Testis (tissue), 3 donors: ENCODE results near the gene REPIN1. TPM values are rescaled to one million over a fixed set of nuclear protein-coding genes. Genes with fewer than 3 reads are reported as not detected.

Experiments
- DNase-seq: peaks from one replicate; pipeline ENCODE4 v3.0.0-alpha.2; 2019
- H3K27ac ChIP-seq, 2 donors: fragments of 200-600 bp; sonication (generic); one replicate each; pipeline ENCODE4 v1.5.1; 2019
- H3K27me3 ChIP-seq: fragments of 200-600 bp; sonication (generic); one replicate; pipeline ENCODE4 v1.5.1; 2019
- H3K36me3 ChIP-seq: fragments of 200-600 bp; sonication (generic); one replicate; pipeline ENCODE4 v1.5.1; 2017; ENCODE audit warnings: low read depth; ENCODE audit errors: missing control alignments
- H3K4me1 ChIP-seq: fragments of 200-600 bp; sonication (generic); one replicate; pipeline ENCODE4 v1.5.1; 2019
- H3K4me3 ChIP-seq, 2 donors: fragments of 200-600 bp; sonication (generic); one replicate each; pipeline ENCODE4 v1.5.1; 2017 to 2019
- H3K9me3 ChIP-seq: fragments of 200-600 bp; sonication (generic); one replicate; pipeline ENCODE4 v1.5.1; 2017
- POLR2A ChIP-seq: fragments of 450-650 bp; IDR thresholded peaks from one replicate; pipeline ENCODE4 v1.6.1; 2017; ENCODE audit warnings: antibody characterized with exemption, mild to moderate bottlenecking, moderate library complexity
- WGBS, 2 donors: methylation state at CpG; one replicate each; pipeline ENCODE4 v1.1.5; 2018; 5-methylcytosine and 5-hydroxymethylcytosine counted together
- intact Hi-C: fragments of 100-400 bp; cut with DNase I; formaldehyde crosslinking; loops from one replicate; pipeline ENCODE4 v1.15.1; 2023; ENCODE audit warnings: low total_unique reads
- polyA plus RNA-seq: library from polyadenylated mRNA; stranded (reverse); fragments of 350-450 nt; fragmentation: Illumina TruSeq; extraction: RNeasy Lipid Tissue Mini Kit (QIAGEN cat#74804); gene quantifications from one replicate; pipeline ENCODE4 v1.2.3, GENCODE V29; 2014; ENCODE audit warnings: low read depth, low replicate concordance; ENCODE audit not compliant: insufficient read depth
- total RNA-seq, 2 donors: library from RNA; depleted of rRNA; stranded (reverse); fragments of >200 nt; gene quantifications; one replicate each; pipeline ENCODE4 v1.2.3, GENCODE V29; 2016
- TF ChIP-seq, protein P1 (sequence below), 3 experiments: fragments of 450-650 bp in 2 of 3; fragments of 200-600 bp in 1 of 3; sonication (generic) in 1 of 3; IDR thresholded peaks; one replicate each; pipeline ENCODE4 v1.5.1; 2016 to 2019; ENCODE audit warnings: antibody characterized with exemption in 3 of 3, mild to moderate bottlenecking in 2 of 3, moderate library complexity in 1 of 3

Gene REPIN1
- total and polyA plus RNA-seq, 3 donors from 2014 or later: 45.4 to 73.9 (median 59.1) TPM

DNA sequence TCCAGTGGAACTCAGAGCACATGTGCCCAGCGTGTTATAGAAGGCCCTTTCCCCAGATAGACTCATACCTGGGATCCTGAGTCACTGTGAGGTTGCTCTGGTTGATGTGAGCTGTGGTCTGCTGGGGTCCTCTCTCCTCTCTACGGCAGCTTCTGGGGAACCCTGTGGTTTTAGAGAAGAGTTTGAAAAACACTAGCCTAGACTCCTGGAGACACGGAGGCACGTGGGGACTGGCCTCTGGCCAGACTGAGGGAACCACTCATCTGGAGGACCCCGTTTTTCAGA, 20.9 kb downstream of the REPIN1 start:
- TF ChIP-seq POLR2A: no peak
- TF ChIP-seq, protein P1, sequence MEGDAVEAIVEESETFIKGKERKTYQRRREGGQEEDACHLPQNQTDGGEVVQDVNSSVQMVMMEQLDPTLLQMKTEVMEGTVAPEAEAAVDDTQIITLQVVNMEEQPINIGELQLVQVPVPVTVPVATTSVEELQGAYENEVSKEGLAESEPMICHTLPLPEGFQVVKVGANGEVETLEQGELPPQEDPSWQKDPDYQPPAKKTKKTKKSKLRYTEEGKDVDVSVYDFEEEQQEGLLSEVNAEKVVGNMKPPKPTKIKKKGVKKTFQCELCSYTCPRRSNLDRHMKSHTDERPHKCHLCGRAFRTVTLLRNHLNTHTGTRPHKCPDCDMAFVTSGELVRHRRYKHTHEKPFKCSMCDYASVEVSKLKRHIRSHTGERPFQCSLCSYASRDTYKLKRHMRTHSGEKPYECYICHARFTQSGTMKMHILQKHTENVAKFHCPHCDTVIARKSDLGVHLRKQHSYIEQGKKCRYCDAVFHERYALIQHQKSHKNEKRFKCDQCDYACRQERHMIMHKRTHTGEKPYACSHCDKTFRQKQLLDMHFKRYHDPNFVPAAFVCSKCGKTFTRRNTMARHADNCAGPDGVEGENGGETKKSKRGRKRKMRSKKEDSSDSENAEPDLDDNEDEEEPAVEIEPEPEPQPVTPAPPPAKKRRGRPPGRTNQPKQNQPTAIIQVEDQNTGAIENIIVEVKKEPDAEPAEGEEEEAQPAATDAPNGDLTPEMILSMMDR (IDR thresholded peaks at IDR 0.05): no peak
- Histone ChIP-seq H3K27me3 (no peaks in the 10 kb centered on the region), H3K27ac (no peak overlapping the region), H3K36me3 (no peaks in the 10 kb centered on the region), H3K4me1 (no peaks in the 10 kb centered on the region), H3K9me3 (no peaks in the 10 kb centered on the region), H3K4me3 (no peak overlapping the region)
- intact Hi-C loops: no loop called here
- no peak for DNase-seq
- WGBS, 2 donors: 81 to 92% methylated on average over 5 of the region's 5 CpGs

DNA sequence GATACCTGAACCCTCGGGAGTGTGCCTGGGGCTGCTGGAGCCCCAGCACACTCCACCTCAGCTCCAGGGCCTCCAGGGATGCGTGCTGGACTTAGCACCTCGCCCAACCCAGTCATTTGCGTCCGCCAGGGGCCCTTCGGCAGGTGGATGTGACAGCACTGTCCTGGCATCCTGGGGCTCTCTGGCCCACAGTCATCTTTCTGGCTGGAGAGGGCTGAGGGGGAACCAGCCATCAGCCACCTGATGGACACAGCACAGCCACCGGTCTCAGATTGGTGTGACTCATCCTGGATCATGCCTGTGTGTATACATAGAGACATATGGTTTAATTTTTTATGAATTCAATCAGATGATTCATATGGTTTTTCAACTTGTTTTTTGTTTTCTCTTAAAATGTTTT, 21.6 kb downstream of the REPIN1 start:
- H3K27ac ChIP-seq: no peak overlapping the region
- no peaks in the 10 kb centered on the region for H3K9me3 ChIP-seq
- no peaks in the 10 kb centered on the region for H3K4me1 ChIP-seq
- intact Hi-C loops: no loop called here
- H3K27me3 ChIP-seq: no peaks in the 10 kb centered on the region
- 92 to 93% methylated on average over 6 to 7 of the region's 7 CpGs for WGBS, 2 donors
- no peaks in the 10 kb centered on the region for H3K36me3 ChIP-seq
- TF ChIP-seq, protein P1 (IDR thresholded peaks at IDR 0.05): no peak
- no peak for TF ChIP-seq POLR2A
- no peak for DNase-seq
- no peak overlapping the region for H3K4me3 ChIP-seq

DNA sequence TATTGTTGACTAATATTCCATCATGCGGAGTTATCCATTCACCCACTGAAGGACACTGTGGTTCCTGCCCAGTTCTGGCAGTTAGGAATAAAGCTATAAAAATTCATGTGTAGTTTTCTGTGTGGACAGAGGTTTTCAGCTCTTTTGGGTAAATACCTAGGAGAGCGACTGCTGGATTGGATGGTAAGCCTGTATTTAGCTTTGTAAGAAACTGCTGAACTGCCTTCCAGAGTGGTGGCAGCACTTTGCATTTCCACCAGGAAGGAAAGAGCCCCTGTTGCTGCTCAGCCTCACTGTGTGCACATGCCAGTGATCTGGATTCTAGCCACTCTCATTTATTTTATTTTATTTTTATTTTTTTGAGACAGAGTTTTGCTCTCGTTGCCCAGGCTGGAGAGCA, 24.7 kb downstream of the REPIN1 start:
- Histone ChIP-seq H3K4me3 (no peak overlapping the region), H3K36me3 (no peaks in the 10 kb centered on the region), H3K27me3 (no peaks in the 10 kb centered on the region), H3K27ac (no peak overlapping the region), H3K4me1 (no peaks in the 10 kb centered on the region), H3K9me3 (no peaks in the 10 kb centered on the region)
- TF ChIP-seq POLR2A: no peak
- TF ChIP-seq, protein P1 (IDR thresholded peaks at IDR 0.05): no peak
- DNase-seq: no peak
- intact Hi-C loops: no loop called here
- 83 to 93% methylated on average over 3 of the region's 3 CpGs for WGBS, 2 donors

DNA sequence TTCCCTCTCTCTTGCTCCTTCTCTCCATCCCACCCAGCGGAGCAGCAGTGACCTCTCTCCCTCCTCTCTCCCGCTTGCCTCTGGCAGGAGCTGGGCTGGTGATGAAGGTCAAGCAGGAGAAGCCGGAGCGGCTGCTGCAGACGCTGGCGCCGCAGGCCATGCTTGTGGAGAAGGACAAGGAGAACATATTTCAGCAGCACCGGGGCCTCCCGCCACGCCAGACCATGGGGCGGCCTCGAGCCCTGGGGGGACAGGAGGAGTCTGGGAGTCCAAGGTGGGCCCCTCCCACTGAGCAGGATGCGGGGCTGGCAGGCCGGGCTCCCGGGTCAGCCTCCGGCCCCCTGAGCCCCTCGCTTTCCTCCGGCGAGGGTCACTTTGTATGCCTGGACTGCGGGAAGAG, 27.8 kb downstream of the REPIN1 start:
- Histone ChIP-seq H3K9me3 (no peaks in the 10 kb centered on the region), H3K27ac (no peak overlapping the region), H3K36me3 (no peaks in the 10 kb centered on the region), H3K4me1 (peaks cover 6% of the 10 kb centered on the region), H3K27me3 (no peaks in the 10 kb centered on the region), H3K4me3 (peak overlapping the region in 1 of 2 donors; percentile 26)
- intact Hi-C loops: no loop called here
- TF ChIP-seq, protein P1 (IDR thresholded peaks at IDR 0.05): no peak
- no peak for TF ChIP-seq POLR2A
- no peak for DNase-seq
- WGBS, 2 donors: 77 to 85% methylated on average over 18 to 20 of the region's 20 CpGs

DNA sequence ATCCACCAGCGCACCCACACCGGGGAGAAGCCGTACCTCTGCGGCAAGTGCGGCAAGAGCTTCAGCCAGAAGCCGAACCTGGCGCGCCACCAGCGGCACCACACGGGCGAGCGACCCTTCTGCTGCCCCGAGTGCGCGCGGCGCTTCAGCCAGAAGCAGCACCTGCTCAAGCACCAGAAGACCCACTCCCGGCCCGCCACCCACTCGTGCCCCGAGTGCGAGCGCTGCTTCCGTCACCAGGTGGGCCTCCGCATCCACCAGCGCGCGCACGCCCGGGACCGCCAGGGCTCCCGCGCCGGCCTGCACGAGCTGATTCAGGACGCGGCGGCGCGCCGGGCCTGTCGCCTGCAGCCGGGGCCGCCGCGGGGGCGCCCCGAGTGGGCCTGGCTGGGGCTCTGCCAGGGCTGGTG, 28.2 kb downstream of the REPIN1 start:
- Histone ChIP-seq H3K27me3 (no peaks in the 10 kb centered on the region), H3K4me1 (peaks cover 10% of the 10 kb centered on the region), H3K4me3 (peak overlapping the region in 1 of 2 donors; percentile 26), H3K9me3 (no peaks in the 10 kb centered on the region), H3K27ac (no peak overlapping the region), H3K36me3 (no peaks in the 10 kb centered on the region)
- no peak for DNase-seq
- 55 to 91% methylated on average over 6 to 43 of the region's 48 CpGs for WGBS, 2 donors
- intact Hi-C loops: no loop called here
- TF ChIP-seq POLR2A: no peak
- TF ChIP-seq, protein P1 (IDR thresholded peaks at IDR 0.05): no peak
